Panc1 (cell line): ENCODE results near the gene ITGA2B. TPM values are rescaled to one million over a fixed set of nuclear protein-coding genes. Genes with fewer than 3 reads are reported as not detected.
"Not testable (repeated sequence)": the region's sequence is repeated elsewhere in the genome, so short reads cannot be mapped to it uniquely, and the experiment has no call there.

Source experiments
- ATAC-seq: fragments of 200-7000 bp; cut with Tn5 transposase; 2 replicates; pipeline ENCODE4 v1.9.1; 2020; ENCODE audit warnings: mild to moderate bottlenecking, moderate library complexity
- BruUV-seq: library from RNA; stranded (reverse); fragments of 400-500 nt; replicated peaks from 2 replicates; lab custom pipeline; 2021; lab: Mats Ljungman, UMichigan
- CTCF ChIA-PET: fragments of 300-600 bp; sonication (Branson Sonifier 250); formaldehyde crosslinking; loops from one replicate; lab custom pipeline; 2022; ENCODE audit warnings: antibody characterized with exemption; lab: Charles Lee
- POLR2A ChIA-PET: fragments of 300-600 bp; sonication (Branson Sonifier 250); formaldehyde crosslinking; loops from one replicate; lab custom pipeline; 2022; ENCODE audit warnings: antibody characterized with exemption; lab: Charles Lee
- DNase-seq: peaks from one replicate; pipeline ENCODE4 v3.0.0-alpha.2; 2010; ENCODE audit warnings: low read depth, low spot score
- H3K27ac ChIP-seq: 2 replicates; pipeline ENCODE4 v1.5.1; 2011; ENCODE audit warnings: mild to moderate bottlenecking, low read length, inconsistent platforms
- H3K27me3 ChIP-seq: fragments of 200-500 bp; sonication (Bioruptor generic); 2 replicates; pipeline ENCODE4 v1.6.0; 2014; ENCODE audit warnings: low read length, inconsistent platforms; ENCODE audit not compliant: control insufficient read depth, insufficient read depth
- H3K36me3 ChIP-seq: fragments of 200-500 bp; sonication (Bioruptor generic); 2 replicates; pipeline ENCODE4 v1.5.1; 2014; ENCODE audit warnings: inconsistent platforms, mild to moderate bottlenecking, low read length, moderate library complexity; ENCODE audit not compliant: control insufficient read depth, insufficient read depth
- H3K4me1 ChIP-seq: 2 replicates; pipeline ENCODE4 v1.5.1; 2011; ENCODE audit warnings: inconsistent platforms, mild to moderate bottlenecking, low read length, moderate library complexity; ENCODE audit not compliant: control insufficient read depth, insufficient read depth
- H3K4me3 ChIP-seq, 2 experiments: 2 replicates each; pipeline ENCODE4 v1.5.1; 2011 to 2012; ENCODE audit warnings: low read depth in 2 of 2, low read length in 2 of 2, mild to moderate bottlenecking in 2 of 2, inconsistent platforms in 1 of 2, moderate library complexity in 1 of 2
- H3K9me3 ChIP-seq: fragments of 200-500 bp; sonication (Bioruptor generic); 2 replicates; pipeline ENCODE4 v1.5.1; 2014; ENCODE audit warnings: low read depth, mild to moderate bottlenecking, inconsistent platforms, low read length, moderate library complexity; ENCODE audit not compliant: control insufficient read depth, insufficient read depth
- POLR2AphosphoS5 ChIP-seq: IDR thresholded peaks from 2 replicates; pipeline ENCODE4 v1.6.1; 2012; ENCODE audit warnings: mild to moderate bottlenecking, low read depth, low read length, moderate library complexity
- SIN3A ChIP-seq: IDR thresholded peaks from 2 replicates; pipeline ENCODE4 v1.6.1; 2012; ENCODE audit warnings: low read depth, mild to moderate bottlenecking, low read length, moderate library complexity, borderline replicate concordance; ENCODE audit not compliant: insufficient read depth
- TCF7L2 ChIP-seq: IDR thresholded peaks from 2 replicates; pipeline ENCODE4 v1.6.1; 2011; ENCODE audit warnings: mild to moderate bottlenecking, low read depth, low read length, inconsistent platforms
- in situ Hi-C: cut with HindIII; loops from 2 replicates; pipeline ENCODE4 v1.10.0; 2016; ENCODE audit warnings: low sequenced_read_pairs, low pct_unique_long_range_greater_than_20kb
- intact Hi-C: fragments of 100-400 bp; cut with micrococcal nuclease; formaldehyde crosslinking; loops from one replicate; pipeline ENCODE4 v1.10.0; 2022; ENCODE audit not compliant: unreplicated experiment
- total RNA-seq: library from RNA; stranded (reverse); gene quantifications from one replicate; pipeline ENCODE4 v1.2.1, GENCODE V29; 2021; ENCODE audit not compliant: unreplicated experiment
- TF ChIP-seq, protein P1 (sequence below), 2 experiments: IDR thresholded peaks; 2 replicates each; pipeline ENCODE4 v1.6.1; 2011 to 2012; ENCODE audit warnings: low read depth in 2 of 2, control low read depth in 1 of 2, low read length in 1 of 2, mild to moderate bottlenecking in 1 of 2, moderate library complexity in 1 of 2; ENCODE audit not compliant: insufficient read depth in 1 of 2
- TF ChIP-seq, protein P2 (sequence below): fragments of 450-650 bp; IDR thresholded peaks from 2 replicates; pipeline ENCODE4 v1.5.1; 2017; ENCODE audit warnings: mild to moderate bottlenecking

The ITGA2B gene
- total RNA-seq, 1 experiment from 2014 or later: 2.4 TPM

GRCh38 chr17:44343510-44344209, 45.8 kb downstream of the ITGA2B start:
- no peak for ATAC-seq
- intact Hi-C loops: no loop called here

GRCh38 chr17:44340553-44340952, 48.9 kb downstream of the ITGA2B start:
- DNase-seq, ATAC-seq, H3K4me1 ChIP-seq, BruUV-seq, H3K27ac ChIP-seq, CTCF ChIA-PET, H3K27me3 ChIP-seq, H3K9me3 ChIP-seq, H3K36me3 ChIP-seq, intact Hi-C loops, POLR2A ChIA-PET, in situ Hi-C loops, H3K4me3 ChIP-seq: not testable (repeated sequence)

More at GRCh38 chr17:44343510-44344209, 45.8 kb downstream of the ITGA2B start:
- CTCF ChIA-PET: no interaction called here
- H3K4me3 ChIP-seq: no peak overlapping the region
- in situ Hi-C loops: no loop called here
- H3K4me1 ChIP-seq: no peaks in the 10 kb centered on the region
- no peaks in the 10 kb centered on the region for H3K27me3 ChIP-seq
- H3K9me3 ChIP-seq: no peaks in the 10 kb centered on the region
- peak overlapping the region; percentile 48; the same call in 1 of the 2 replicates for H3K27ac ChIP-seq
- POLR2A ChIA-PET: no interaction called here
- no peak for DNase-seq
- peaks cover 4% of the 10 kb centered on the region; the same call in 1 of the 2 replicates for H3K36me3 ChIP-seq
- TF ChIP-seq, protein P1, sequence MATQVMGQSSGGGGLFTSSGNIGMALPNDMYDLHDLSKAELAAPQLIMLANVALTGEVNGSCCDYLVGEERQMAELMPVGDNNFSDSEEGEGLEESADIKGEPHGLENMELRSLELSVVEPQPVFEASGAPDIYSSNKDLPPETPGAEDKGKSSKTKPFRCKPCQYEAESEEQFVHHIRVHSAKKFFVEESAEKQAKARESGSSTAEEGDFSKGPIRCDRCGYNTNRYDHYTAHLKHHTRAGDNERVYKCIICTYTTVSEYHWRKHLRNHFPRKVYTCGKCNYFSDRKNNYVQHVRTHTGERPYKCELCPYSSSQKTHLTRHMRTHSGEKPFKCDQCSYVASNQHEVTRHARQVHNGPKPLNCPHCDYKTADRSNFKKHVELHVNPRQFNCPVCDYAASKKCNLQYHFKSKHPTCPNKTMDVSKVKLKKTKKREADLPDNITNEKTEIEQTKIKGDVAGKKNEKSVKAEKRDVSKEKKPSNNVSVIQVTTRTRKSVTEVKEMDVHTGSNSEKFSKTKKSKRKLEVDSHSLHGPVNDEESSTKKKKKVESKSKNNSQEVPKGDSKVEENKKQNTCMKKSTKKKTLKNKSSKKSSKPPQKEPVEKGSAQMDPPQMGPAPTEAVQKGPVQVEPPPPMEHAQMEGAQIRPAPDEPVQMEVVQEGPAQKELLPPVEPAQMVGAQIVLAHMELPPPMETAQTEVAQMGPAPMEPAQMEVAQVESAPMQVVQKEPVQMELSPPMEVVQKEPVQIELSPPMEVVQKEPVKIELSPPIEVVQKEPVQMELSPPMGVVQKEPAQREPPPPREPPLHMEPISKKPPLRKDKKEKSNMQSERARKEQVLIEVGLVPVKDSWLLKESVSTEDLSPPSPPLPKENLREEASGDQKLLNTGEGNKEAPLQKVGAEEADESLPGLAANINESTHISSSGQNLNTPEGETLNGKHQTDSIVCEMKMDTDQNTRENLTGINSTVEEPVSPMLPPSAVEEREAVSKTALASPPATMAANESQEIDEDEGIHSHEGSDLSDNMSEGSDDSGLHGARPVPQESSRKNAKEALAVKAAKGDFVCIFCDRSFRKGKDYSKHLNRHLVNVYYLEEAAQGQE (IDR thresholded peaks at IDR 0.05; ENCODE audit: insufficient read depth in 1 of 2, low read depth in 2 of 2, low read length in 1 of 2): no peak
- TF ChIP-seq SIN3A (no peak), TCF7L2 (no peak), POLR2AphosphoS5 (no peak)
- TF ChIP-seq, protein P2, sequence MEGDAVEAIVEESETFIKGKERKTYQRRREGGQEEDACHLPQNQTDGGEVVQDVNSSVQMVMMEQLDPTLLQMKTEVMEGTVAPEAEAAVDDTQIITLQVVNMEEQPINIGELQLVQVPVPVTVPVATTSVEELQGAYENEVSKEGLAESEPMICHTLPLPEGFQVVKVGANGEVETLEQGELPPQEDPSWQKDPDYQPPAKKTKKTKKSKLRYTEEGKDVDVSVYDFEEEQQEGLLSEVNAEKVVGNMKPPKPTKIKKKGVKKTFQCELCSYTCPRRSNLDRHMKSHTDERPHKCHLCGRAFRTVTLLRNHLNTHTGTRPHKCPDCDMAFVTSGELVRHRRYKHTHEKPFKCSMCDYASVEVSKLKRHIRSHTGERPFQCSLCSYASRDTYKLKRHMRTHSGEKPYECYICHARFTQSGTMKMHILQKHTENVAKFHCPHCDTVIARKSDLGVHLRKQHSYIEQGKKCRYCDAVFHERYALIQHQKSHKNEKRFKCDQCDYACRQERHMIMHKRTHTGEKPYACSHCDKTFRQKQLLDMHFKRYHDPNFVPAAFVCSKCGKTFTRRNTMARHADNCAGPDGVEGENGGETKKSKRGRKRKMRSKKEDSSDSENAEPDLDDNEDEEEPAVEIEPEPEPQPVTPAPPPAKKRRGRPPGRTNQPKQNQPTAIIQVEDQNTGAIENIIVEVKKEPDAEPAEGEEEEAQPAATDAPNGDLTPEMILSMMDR: no peak
- no TSS peak for BruUV-seq

DNA sequence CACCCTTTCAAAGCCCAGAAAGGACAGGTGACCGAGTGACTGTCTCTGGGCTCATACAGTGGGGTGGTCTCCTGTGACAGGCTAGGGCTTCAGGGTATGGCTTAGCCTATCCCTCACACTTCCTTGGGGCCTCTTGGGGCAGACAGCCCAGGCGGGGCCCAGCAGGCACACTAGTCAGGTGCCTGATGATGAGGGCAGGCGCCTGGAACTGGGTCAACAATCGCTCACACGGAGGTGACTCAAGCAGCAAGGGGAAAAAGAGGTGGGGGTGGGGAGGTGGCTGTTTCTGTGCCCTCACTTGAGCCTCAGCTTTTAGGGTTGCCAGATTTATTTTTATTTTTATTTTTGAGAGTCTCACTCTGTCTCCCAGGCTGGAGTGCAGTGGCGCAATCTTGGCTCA, 50.7 kb downstream of the ITGA2B start:
- TF ChIP-seq TCF7L2 (no peak), SIN3A (no peak), POLR2AphosphoS5 (no peak)
- TF ChIP-seq, protein P2: no peak
- TF ChIP-seq, protein P1 (IDR thresholded peaks at IDR 0.05; ENCODE audit: insufficient read depth in 1 of 2, low read depth in 2 of 2, low read length in 1 of 2): no peak
- BruUV-seq: no TSS peak
- no peaks in the 10 kb centered on the region for H3K27me3 ChIP-seq
- intact Hi-C loops (no loop called here), in situ Hi-C loops (no loop called here)
- H3K9me3 ChIP-seq: no peaks in the 10 kb centered on the region
- H3K4me1 ChIP-seq: no peaks in the 10 kb centered on the region
- H3K27ac ChIP-seq: no peak overlapping the region
- DNase-seq: no peak
- no peaks in the 10 kb centered on the region for H3K36me3 ChIP-seq
- POLR2A ChIA-PET: no interaction called here
- no peak overlapping the region for H3K4me3 ChIP-seq
- peak; percentile 64; the same call in 1 of the 2 replicates for ATAC-seq
- CTCF ChIA-PET: no interaction called here
